ENCODE data around the gene KRTAP19-7.

DNA sequence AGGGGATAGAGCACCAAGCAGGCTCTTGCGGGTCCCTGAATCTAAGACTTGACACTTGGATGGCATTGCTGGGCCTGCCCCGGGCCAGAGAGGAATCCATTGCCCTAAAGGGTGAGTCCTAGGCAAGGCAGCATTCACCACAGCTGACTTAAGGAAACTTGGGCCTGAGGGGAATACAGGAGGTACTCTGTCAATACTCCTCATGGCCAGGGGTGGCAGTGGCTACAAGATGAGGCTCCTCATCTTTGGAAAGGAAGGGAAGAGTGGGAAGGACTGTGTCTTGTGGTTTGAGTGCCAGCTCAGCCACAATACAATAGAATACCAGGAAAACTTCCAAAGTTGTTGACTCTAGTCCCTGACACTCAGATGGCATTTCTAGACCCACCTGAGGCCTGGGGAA, 44.9 kb upstream of the KRTAP19-7 start:
- TF ChIP-seq, protein P1, sequence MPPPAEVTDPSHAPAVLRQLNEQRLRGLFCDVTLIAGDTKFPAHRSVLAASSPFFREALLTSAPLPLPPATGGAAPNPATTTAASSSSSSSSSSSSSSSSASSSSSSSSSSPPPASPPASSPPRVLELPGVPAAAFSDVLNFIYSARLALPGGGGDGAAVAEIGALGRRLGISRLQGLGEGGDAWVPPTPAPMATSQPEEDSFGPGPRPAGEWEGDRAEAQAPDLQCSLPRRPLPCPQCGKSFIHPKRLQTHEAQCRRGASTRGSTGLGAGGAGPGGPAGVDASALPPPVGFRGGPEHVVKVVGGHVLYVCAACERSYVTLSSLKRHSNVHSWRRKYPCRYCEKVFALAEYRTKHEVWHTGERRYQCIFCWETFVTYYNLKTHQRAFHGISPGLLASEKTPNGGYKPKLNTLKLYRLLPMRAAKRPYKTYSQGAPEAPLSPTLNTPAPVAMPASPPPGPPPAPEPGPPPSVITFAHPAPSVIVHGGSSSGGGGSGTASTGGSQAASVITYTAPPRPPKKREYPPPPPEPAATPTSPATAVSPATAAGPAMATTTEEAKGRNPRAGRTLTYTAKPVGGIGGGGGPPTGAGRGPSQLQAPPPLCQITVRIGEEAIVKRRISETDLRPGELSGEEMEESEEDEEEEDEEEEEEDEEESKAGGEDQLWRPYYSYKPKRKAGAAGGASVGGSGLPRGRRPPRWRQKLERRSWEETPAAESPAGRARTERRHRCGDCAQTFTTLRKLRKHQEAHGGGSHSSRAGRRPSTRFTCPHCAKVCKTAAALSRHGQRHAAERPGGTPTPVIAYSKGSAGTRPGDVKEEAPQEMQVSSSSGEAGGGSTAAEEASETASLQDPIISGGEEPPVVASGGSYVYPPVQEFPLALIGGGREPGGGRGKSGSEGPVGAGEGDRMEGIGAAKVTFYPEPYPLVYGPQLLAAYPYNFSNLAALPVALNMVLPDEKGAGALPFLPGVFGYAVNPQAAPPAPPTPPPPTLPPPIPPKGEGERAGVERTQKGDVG (CRISPR knock-in tag; IDR thresholded peaks at IDR 0.05) = no peak
- TF ChIP-seq, protein P2, sequence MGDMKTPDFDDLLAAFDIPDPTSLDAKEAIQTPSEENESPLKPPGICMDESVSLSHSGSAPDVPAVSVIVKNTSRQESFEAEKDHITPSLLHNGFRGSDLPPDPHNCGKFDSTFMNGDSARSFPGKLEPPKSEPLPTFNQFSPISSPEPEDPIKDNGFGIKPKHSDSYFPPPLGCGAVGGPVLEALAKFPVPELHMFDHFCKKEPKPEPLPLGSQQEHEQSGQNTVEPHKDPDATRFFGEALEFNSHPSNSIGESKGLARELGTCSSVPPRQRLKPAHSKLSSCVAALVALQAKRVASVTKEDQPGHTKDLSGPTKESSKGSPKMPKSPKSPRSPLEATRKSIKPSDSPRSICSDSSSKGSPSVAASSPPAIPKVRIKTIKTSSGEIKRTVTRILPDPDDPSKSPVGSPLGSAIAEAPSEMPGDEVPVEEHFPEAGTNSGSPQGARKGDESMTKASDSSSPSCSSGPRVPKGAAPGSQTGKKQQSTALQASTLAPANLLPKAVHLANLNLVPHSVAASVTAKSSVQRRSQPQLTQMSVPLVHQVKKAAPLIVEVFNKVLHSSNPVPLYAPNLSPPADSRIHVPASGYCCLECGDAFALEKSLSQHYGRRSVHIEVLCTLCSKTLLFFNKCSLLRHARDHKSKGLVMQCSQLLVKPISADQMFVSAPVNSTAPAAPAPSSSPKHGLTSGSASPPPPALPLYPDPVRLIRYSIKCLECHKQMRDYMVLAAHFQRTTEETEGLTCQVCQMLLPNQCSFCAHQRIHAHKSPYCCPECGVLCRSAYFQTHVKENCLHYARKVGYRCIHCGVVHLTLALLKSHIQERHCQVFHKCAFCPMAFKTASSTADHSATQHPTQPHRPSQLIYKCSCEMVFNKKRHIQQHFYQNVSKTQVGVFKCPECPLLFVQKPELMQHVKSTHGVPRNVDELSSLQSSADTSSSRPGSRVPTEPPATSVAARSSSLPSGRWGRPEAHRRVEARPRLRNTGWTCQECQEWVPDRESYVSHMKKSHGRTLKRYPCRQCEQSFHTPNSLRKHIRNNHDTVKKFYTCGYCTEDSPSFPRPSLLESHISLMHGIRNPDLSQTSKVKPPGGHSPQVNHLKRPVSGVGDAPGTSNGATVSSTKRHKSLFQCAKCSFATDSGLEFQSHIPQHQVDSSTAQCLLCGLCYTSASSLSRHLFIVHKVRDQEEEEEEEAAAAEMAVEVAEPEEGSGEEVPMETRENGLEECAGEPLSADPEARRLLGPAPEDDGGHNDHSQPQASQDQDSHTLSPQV (IDR thresholded peaks at IDR 0.05) = no peak
- no peak for TF ChIP-seq CREB1 (IDR thresholded peaks at IDR 0.05; ENCODE audit: low read depth)
- no peak for TF ChIP-seq CBX5 (IDR thresholded peaks at IDR 0.05; ENCODE audit: low read depth)
- no peak for TF ChIP-seq SREBF1 (IDR thresholded peaks at IDR 0.05; ENCODE audit: low read length)
- no peak for TF ChIP-seq POLR2A (IDR thresholded peaks at IDR 0.05; ENCODE audit: low read depth, low read length)
- TF ChIP-seq SMC3 (IDR thresholded peaks at IDR 0.05; ENCODE audit: borderline replicate concordance, low read length) = no peak
- TF ChIP-seq POLR2AphosphoS5 (IDR thresholded peaks at IDR 0.05; ENCODE audit: low read length) = no peak
- TF ChIP-seq, protein P3, sequence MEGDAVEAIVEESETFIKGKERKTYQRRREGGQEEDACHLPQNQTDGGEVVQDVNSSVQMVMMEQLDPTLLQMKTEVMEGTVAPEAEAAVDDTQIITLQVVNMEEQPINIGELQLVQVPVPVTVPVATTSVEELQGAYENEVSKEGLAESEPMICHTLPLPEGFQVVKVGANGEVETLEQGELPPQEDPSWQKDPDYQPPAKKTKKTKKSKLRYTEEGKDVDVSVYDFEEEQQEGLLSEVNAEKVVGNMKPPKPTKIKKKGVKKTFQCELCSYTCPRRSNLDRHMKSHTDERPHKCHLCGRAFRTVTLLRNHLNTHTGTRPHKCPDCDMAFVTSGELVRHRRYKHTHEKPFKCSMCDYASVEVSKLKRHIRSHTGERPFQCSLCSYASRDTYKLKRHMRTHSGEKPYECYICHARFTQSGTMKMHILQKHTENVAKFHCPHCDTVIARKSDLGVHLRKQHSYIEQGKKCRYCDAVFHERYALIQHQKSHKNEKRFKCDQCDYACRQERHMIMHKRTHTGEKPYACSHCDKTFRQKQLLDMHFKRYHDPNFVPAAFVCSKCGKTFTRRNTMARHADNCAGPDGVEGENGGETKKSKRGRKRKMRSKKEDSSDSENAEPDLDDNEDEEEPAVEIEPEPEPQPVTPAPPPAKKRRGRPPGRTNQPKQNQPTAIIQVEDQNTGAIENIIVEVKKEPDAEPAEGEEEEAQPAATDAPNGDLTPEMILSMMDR (IDR thresholded peaks at IDR 0.05 in 2 of 3, conservative IDR thresholded peaks at IDR 0.05 in 1 of 3; ENCODE audit: control insufficient read depth in 2 of 3, extremely low read depth in 1 of 3, insufficient read depth in 1 of 3, low read depth in 3 of 3, low read length in 3 of 3) = no peak
- TF ChIP-seq EP300 (IDR thresholded peaks at IDR 0.05; ENCODE audit: borderline replicate concordance in 1 of 2, control insufficient read depth in 1 of 2, low read depth in 2 of 2, low read length in 2 of 2) = no peak
- TF ChIP-seq ZNF24 (IDR thresholded peaks at IDR 0.05) = no peak
- TF ChIP-seq BHLHE40 (IDR thresholded peaks at IDR 0.05; ENCODE audit: borderline replicate concordance in 1 of 2, low read depth in 2 of 2, low read length in 1 of 2) = no peak

Measured in GM12878 (cell line).